ENCODE results near the gene SPECC1L.
"Not testable (repeated sequence)": the region's sequence is repeated elsewhere in the genome, so short reads cannot be mapped to it uniquely, and the experiment has no call there.

- not testable (repeated sequence) for TF ChIP-seq CTCF (IDR thresholded peaks at IDR 0.05; ENCODE audit: insufficient read depth, low read depth, low read length); EZH2 (IDR thresholded peaks at IDR 0.05; ENCODE audit: insufficient read depth, low read length)
These were observed 6.2 kb upstream of the SPECC1L start for GRCh38 chr22:24264329-24264896.
